IMR-90 (cell line): Measurements from ENCODE around the gene BRK1. TPM values are rescaled to one million over a fixed set of nuclear protein-coding genes. Genes with fewer than 3 reads are reported as not detected.

Experiments used
- ATAC-seq: fragments of 200-7000 bp; cut with Tn5 transposase; 2 replicates; pipeline ENCODE4 v1.9.1; 2020; ENCODE audit warnings: low read depth, mild to moderate bottlenecking, moderate library complexity
- BruUV-seq: library from RNA; stranded (reverse); fragments of 400-500 nt; replicated peaks from 2 replicates; lab custom pipeline; 2021; lab: Mats Ljungman, UMichigan
- CTCF ChIA-PET: fragments of 300-600 bp; formaldehyde crosslinking; extraction: SDS; loops from one replicate; lab custom pipeline; 2021; ENCODE audit warnings: antibody characterized with exemption; lab: Yijun Ruan, JAX
- POLR2A ChIA-PET: fragments of 300-600 bp; sonication (Branson Sonifier 250); formaldehyde crosslinking; loops from one replicate; lab custom pipeline; 2022; ENCODE audit warnings: antibody characterized with exemption; ENCODE audit not compliant: unreplicated experiment; lab: Charles Lee
- DNase-seq: peaks from one replicate; pipeline ENCODE4 v3.0.0; 2013
- H2AFZ ChIP-seq: replicated peaks from 2 replicates; pipeline ENCODE3; 2013; ENCODE audit warnings: low read length, mild to moderate bottlenecking; ENCODE audit not compliant: poor library complexity
- H2AK5ac ChIP-seq: 2 replicates; pipeline ENCODE4 v1.6.1; 2013; ENCODE audit warnings: low read depth, low read length, inconsistent platforms
- H2AK9ac ChIP-seq: replicated peaks from 2 replicates; pipeline ENCODE3; 2013; ENCODE audit warnings: mild to moderate bottlenecking, low read depth, low read length, moderate library complexity; ENCODE audit not compliant: poor library complexity
- H2BK120ac ChIP-seq: 2 replicates; pipeline ENCODE4 v1.6.1; 2013; ENCODE audit warnings: low read depth, low read length, inconsistent platforms
- H2BK15ac ChIP-seq: 3 replicates; pipeline ENCODE4 v1.6.1; 2013; ENCODE audit warnings: low read depth, low read length, inconsistent platforms
- H2BK20ac ChIP-seq: 2 replicates; pipeline ENCODE4 v1.6.1; 2013; ENCODE audit warnings: low read depth, mild to moderate bottlenecking, inconsistent platforms, low read length, moderate library complexity
- H2BK5ac ChIP-seq: 2 replicates; pipeline ENCODE4 v1.6.1; 2013; ENCODE audit warnings: mild to moderate bottlenecking, low read depth, low read length, inconsistent platforms; ENCODE audit not compliant: poor library complexity, severe bottlenecking
- H3K14ac ChIP-seq: replicated peaks from 2 replicates; pipeline ENCODE4 v1.6.1; 2013; ENCODE audit warnings: low read depth, low read length, inconsistent platforms
- H3K18ac ChIP-seq: 2 replicates; pipeline ENCODE4 v1.6.1; 2013; ENCODE audit warnings: low read depth, low read length, control low read depth
- H3K23ac ChIP-seq: 2 replicates; pipeline ENCODE4 v1.6.1; 2013; ENCODE audit warnings: low read depth, low read length, inconsistent platforms
- H3K27ac ChIP-seq: 2 replicates; pipeline ENCODE4 v1.5.1; 2013; ENCODE audit warnings: mild to moderate bottlenecking, control low read depth, low read length; ENCODE audit not compliant: insufficient read depth
- H3K27me3 ChIP-seq: 2 replicates; pipeline ENCODE4 v1.6.1; 2013; ENCODE audit warnings: low read length; ENCODE audit not compliant: control insufficient read depth, insufficient read depth
- H3K36me3 ChIP-seq: 2 replicates; pipeline ENCODE4 v1.6.1; 2013; ENCODE audit warnings: low read length, mixed read lengths; ENCODE audit not compliant: control insufficient read depth, insufficient read depth
- H3K4ac ChIP-seq: 2 replicates; pipeline ENCODE4 v1.6.1; 2013; ENCODE audit warnings: low read depth, low read length, inconsistent platforms
- H3K4me1 ChIP-seq: 2 replicates; pipeline ENCODE4 v1.6.1; 2013; ENCODE audit warnings: low read length, mixed read lengths; ENCODE audit not compliant: control insufficient read depth, insufficient read depth
- H3K4me2 ChIP-seq: 2 replicates; pipeline ENCODE4 v1.6.1; 2013; ENCODE audit warnings: low read depth, mild to moderate bottlenecking, control low read depth, low read length, moderate library complexity
- H3K4me3 ChIP-seq: 2 replicates; pipeline ENCODE4 v1.5.1; 2013; ENCODE audit warnings: low read depth, mild to moderate bottlenecking, control low read depth, low read length, moderate library complexity; ENCODE audit not compliant: insufficient read depth
- H3K56ac ChIP-seq: 2 replicates; pipeline ENCODE4 v1.6.1; 2013; ENCODE audit warnings: low read length, inconsistent platforms; ENCODE audit not compliant: insufficient read depth; ENCODE audit errors: extremely low read depth
- H3K79me1 ChIP-seq, 2 experiments: 2 replicates each; pipeline ENCODE4 v1.6.1; 2013; ENCODE audit warnings: low read length in 2 of 2, inconsistent platforms in 1 of 2, low read depth in 1 of 2
- H3K9ac ChIP-seq: 2 replicates; pipeline ENCODE4 v1.6.1; 2013; ENCODE audit warnings: low read depth, low read length, control low read depth
- H3K9me1 ChIP-seq: 2 replicates; pipeline ENCODE4 v1.6.1; 2013; ENCODE audit warnings: low read length, inconsistent platforms; ENCODE audit not compliant: insufficient read depth
- H3K9me3 ChIP-seq: 2 replicates; pipeline ENCODE4 v1.6.1; 2013; ENCODE audit warnings: low read length; ENCODE audit not compliant: control insufficient read depth, insufficient read depth
- H4K20me1 ChIP-seq: 2 replicates; pipeline ENCODE4 v1.6.1; 2013; ENCODE audit warnings: low read length, inconsistent platforms; ENCODE audit not compliant: insufficient read depth
- H4K5ac ChIP-seq: 2 replicates; pipeline ENCODE4 v1.6.1; 2013; ENCODE audit warnings: mild to moderate bottlenecking, low read depth, low read length, control low read depth
- H4K8ac ChIP-seq, 2 experiments: 2 replicates each; pipeline ENCODE4 v1.6.1; 2013; ENCODE audit warnings: low read depth in 2 of 2, low read length in 2 of 2, control low read depth in 1 of 2, inconsistent platforms in 1 of 2
- H4K91ac ChIP-seq: 2 replicates; pipeline ENCODE4 v1.6.1; 2013; ENCODE audit warnings: low read depth, low read length, inconsistent platforms; ENCODE audit not compliant: insufficient read depth
- BHLHE40 ChIP-seq: fragments of 150-350 bp; IDR thresholded peaks from 2 replicates; pipeline ENCODE4 v1.6.1; 2016; ENCODE audit warnings: mild to moderate bottlenecking, low read depth, low read length
- CEBPB ChIP-seq: IDR thresholded peaks from 2 replicates; pipeline ENCODE4 v1.6.1; 2012; ENCODE audit warnings: low read depth, low read length, improper control_type of control experiment
- CHD1 ChIP-seq: IDR thresholded peaks from 2 replicates; pipeline ENCODE4 v1.6.1; 2012; ENCODE audit warnings: low read depth, low read length, improper control_type of control experiment
- CTCF ChIP-seq: conservative IDR thresholded peaks from 2 replicates; pipeline ENCODE4 v1.5.1; 2012; ENCODE audit warnings: mild to moderate bottlenecking, low read depth, low read length, improper control_type of control experiment
- ELK1 ChIP-seq: fragments of 150-350 bp; IDR thresholded peaks from 2 replicates; pipeline ENCODE4 v1.6.1; 2016; ENCODE audit warnings: low read depth, mild to moderate bottlenecking, low read length, moderate library complexity, borderline replicate concordance
- FOS ChIP-seq: fragments of 150-350 bp; IDR thresholded peaks from 2 replicates; pipeline ENCODE4 v1.6.1; 2016; ENCODE audit warnings: low read depth, low read length
- MAZ ChIP-seq: IDR thresholded peaks from 2 replicates; pipeline ENCODE4 v1.6.1; 2012; ENCODE audit warnings: low read depth, mild to moderate bottlenecking, low read length, improper control_type of control experiment, moderate library complexity, borderline replicate concordance
- MXI1 ChIP-seq: IDR thresholded peaks from 2 replicates; pipeline ENCODE4 v1.6.1; 2012; ENCODE audit warnings: low read depth, mild to moderate bottlenecking, low read length, moderate library complexity, borderline replicate concordance
- NFE2L2 ChIP-seq: fragments of 150-350 bp; IDR thresholded peaks from 2 replicates; pipeline ENCODE4 v1.6.1; 2016; ENCODE audit warnings: low read depth, mild to moderate bottlenecking, low read length
- POLR2A ChIP-seq: IDR thresholded peaks from 2 replicates; pipeline ENCODE4 v1.6.1; 2012; ENCODE audit warnings: mild to moderate bottlenecking, low read depth, low read length
- RFX5 ChIP-seq: IDR thresholded peaks from 2 replicates; pipeline ENCODE4 v1.8.0; 2012; ENCODE audit warnings: low read depth, mild to moderate bottlenecking, low read length, moderate library complexity
- SMC3 ChIP-seq: fragments of 150-350 bp; IDR thresholded peaks from 2 replicates; pipeline ENCODE4 v1.6.1; 2016; ENCODE audit warnings: low read depth, mild to moderate bottlenecking, antibody characterized with exemption, low read length, moderate library complexity
- WGBS, 2 experiments: methylation state at CpG; one replicate each; pipeline versions ENCODE4 v1.1.5 to v1.1.7; 2013; ENCODE audit warnings: missing lambda C conversion rate in 2 of 2; ENCODE audit not compliant: insufficient read length in 1 of 2; ENCODE audit errors: extremely low coverage in 2 of 2; 5-methylcytosine and 5-hydroxymethylcytosine counted together
- dilution Hi-C: fragments of 300-500 bp; cut with HindIII; formaldehyde crosslinking; loops from one replicate; pipeline ENCODE4 v1.14.3; 2018; ENCODE audit warnings: low sequenced_read_pairs; ENCODE audit not compliant: unreplicated experiment
- in situ Hi-C: fragments of 300-500 bp; cut with MboI; formaldehyde crosslinking; loops from 3 replicates; pipeline ENCODE4 v1.14.3; 2019; ENCODE audit warnings: low sequenced_read_pairs, inconsistent platforms, mixed read lengths
- intact Hi-C: fragments of 100-400 bp; cut with micrococcal nuclease; formaldehyde crosslinking; loops from 2 replicates; pipeline ENCODE4 v1.10.0; 2022
- polyA plus RNA-seq, 3 experiments: library from polyadenylated mRNA; depleted of rRNA; stranded (reverse); fragments of >200 nt; gene quantifications; 2 replicates each; pipeline ENCODE4 v1.2.3, GENCODE V29; 2012; ENCODE audit warnings: low replicate concordance in 1 of 3
- total RNA-seq: library from RNA; depleted of rRNA; stranded (reverse); fragments of >200 nt; gene quantifications from 2 replicates; pipeline ENCODE4 v1.2.3, GENCODE V29; 2012

BRK1 gene
- total and polyA plus RNA-seq, 2 of the 4 experiments (the other 2 are of a cell fraction), result 81.4 to 235 TPM

DNA sequence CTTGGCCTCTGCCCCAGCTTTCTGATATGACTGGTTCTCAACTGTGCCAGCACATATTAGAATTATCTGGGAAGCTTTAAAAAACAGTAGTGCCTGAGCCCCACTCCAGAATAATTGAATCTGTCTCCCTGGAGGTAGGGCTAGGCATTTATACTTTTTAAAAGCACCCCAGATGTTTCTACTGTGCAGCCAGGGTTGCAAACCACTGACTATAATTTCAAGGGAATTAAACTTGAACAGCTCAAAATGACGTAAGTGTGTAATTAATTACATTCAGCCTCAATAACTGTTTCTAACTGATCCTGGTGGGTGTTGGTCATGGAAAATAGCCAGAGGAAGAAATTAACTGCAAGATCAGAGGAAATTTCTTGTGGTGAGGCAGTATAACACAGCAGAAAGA is 44.9 kb downstream of the BRK1 start:
- no peak overlapping the region for H3K27ac ChIP-seq
- no peak overlapping the region for H3K9ac ChIP-seq
- H2AK5ac ChIP-seq, result no peak overlapping the region
- no peak overlapping the region for H2AFZ ChIP-seq
- no peak overlapping the region for H2BK5ac ChIP-seq
- H2BK15ac ChIP-seq, result no peak overlapping the region
- no peak overlapping the region for H4K91ac ChIP-seq
- H3K27me3 ChIP-seq, result no peaks in the 10 kb centered on the region
- H3K56ac ChIP-seq, result no peak overlapping the region
- H3K4me3 ChIP-seq, result no peak overlapping the region
- no peaks in the 10 kb centered on the region for H4K20me1 ChIP-seq
- intact Hi-C loops, result no loop called here
- no peak overlapping the region for H2AK9ac ChIP-seq
- ChIA-PET CTCF (no interaction called here), POLR2A (no interaction called here)
- no peaks in the 10 kb centered on the region for H3K4me1 ChIP-seq
- H3K4ac ChIP-seq, result no peak overlapping the region
- H4K5ac ChIP-seq, result no peak overlapping the region
- no peak overlapping the region for H4K8ac ChIP-seq
- no peak for ATAC-seq
- WGBS, 2 experiments, result no CpG with 5 or more reads among the region's 1 CpG
- H2BK20ac ChIP-seq, result no peak overlapping the region
- peaks cover 4 to 11% of the 10 kb centered on the region in 2 experiments; a peak in 2 of 4 replicates for H3K79me1 ChIP-seq
- dilution Hi-C loops, result no loop called here
- BruUV-seq, result no TSS peak
- no peak overlapping the region for H3K4me2 ChIP-seq
- DNase-seq, result no peak
- 0 out of 2 replicates have a peak, but pooled peaks cover under 1% of the 10 kb centered on the region for H3K36me3 ChIP-seq
- TF ChIP-seq FOS (no peak), BHLHE40 (no peak), CEBPB (no peak), RFX5 (no peak), SMC3 (no peak), CHD1 (no peak), MAZ (no peak), MXI1 (no peak), ELK1 (no peak), NFE2L2 (no peak), CTCF (no peak), POLR2A (no peak)
- in situ Hi-C loops, result no loop called here
- H2BK120ac ChIP-seq, result no peak overlapping the region
- H3K9me1 ChIP-seq, result no peaks in the 10 kb centered on the region
- H3K9me3 ChIP-seq, result no peaks in the 10 kb centered on the region
- no peak overlapping the region for H3K23ac ChIP-seq
- no peak overlapping the region for H3K18ac ChIP-seq
- no peak overlapping the region for H3K14ac ChIP-seq
